ENCODE data around the gene GPR68. TPM values are rescaled to one million over a fixed set of nuclear protein-coding genes. Genes with fewer than 3 reads are reported as not detected.

The GPR68 gene
- total RNA-seq, 1 donor from 2014 or later, result 4.2 TPM

DNA sequence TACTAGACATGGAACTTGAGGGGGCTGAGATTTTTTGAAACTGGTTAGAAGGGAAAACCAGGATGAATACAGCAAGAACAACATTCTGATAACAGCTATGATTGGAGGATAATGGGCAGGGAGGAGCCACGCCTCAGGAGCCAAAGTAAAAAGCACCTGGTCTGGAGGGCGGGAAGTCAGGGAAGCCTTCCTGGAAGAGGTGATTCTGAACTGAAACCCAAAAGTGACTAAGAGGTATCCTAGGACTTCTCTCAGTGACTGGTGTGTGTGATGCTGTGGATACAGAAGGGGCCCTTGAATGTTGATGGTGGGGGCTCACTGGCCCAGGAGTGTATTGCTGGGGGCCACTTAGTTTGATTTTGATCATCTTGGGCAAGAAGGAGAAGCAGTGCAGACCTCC is 18.8 kb upstream of the GPR68 start:
- peak overlapping the region; percentile 46 to 47 for H3K4me3 ChIP-seq
- TF ChIP-seq POLR2AphosphoS5 (IDR thresholded peaks at IDR 0.05; ENCODE audit: insufficient read depth in 1 of 2, low read depth in 1 of 2) (no peak), POLR2A (IDR thresholded peaks at IDR 0.05) (no peak)
- TF ChIP-seq, protein P1, sequence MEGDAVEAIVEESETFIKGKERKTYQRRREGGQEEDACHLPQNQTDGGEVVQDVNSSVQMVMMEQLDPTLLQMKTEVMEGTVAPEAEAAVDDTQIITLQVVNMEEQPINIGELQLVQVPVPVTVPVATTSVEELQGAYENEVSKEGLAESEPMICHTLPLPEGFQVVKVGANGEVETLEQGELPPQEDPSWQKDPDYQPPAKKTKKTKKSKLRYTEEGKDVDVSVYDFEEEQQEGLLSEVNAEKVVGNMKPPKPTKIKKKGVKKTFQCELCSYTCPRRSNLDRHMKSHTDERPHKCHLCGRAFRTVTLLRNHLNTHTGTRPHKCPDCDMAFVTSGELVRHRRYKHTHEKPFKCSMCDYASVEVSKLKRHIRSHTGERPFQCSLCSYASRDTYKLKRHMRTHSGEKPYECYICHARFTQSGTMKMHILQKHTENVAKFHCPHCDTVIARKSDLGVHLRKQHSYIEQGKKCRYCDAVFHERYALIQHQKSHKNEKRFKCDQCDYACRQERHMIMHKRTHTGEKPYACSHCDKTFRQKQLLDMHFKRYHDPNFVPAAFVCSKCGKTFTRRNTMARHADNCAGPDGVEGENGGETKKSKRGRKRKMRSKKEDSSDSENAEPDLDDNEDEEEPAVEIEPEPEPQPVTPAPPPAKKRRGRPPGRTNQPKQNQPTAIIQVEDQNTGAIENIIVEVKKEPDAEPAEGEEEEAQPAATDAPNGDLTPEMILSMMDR (IDR thresholded peaks at IDR 0.05), result no peak
- intact Hi-C loops (cut with DNase I), result no loop called here
- H3K4me1 ChIP-seq, result peaks cover 25% of the 10 kb centered on the region
- no peaks in the 10 kb centered on the region for H3K36me3 ChIP-seq
- no peak for DNase-seq (ENCODE audit: extremely low spot score in 2 of 2)
- no peak overlapping the region for H3K27ac ChIP-seq
- H3K27me3 ChIP-seq, result no peaks in the 10 kb centered on the region
- no peaks in the 10 kb centered on the region for H3K9me3 ChIP-seq

DNA sequence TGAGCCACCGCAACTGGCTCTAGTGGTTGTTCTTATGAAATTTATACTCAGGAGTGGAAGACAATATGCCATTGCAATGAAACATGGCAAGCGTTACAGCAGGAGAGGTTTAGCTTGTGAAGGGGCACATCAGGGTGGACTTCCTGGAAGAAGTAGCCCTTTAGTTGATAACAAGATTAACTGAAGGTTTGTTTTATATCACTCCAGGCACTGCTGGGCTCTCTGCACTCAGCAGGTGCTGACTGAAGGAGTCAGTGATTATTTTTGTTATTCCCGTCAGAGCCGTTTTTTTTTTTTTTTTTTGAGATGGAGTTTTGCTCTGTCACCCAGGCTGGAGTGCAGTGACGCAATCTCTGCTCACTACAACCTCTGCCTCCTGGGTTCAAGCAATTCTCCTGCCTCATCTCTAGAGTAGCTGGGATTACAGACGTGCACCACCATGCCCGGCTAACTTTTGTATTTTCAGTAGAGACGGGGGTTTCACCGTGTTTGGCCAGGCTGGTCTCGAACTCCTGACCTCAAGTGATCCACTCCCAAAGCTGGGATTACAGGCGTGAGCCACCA is 17.6 kb upstream of the GPR68 start:
- no peaks in the 10 kb centered on the region for H3K9me3 ChIP-seq
- no peak overlapping the region for H3K27ac ChIP-seq
- intact Hi-C loops (cut with DNase I), result no loop called here
- H3K36me3 ChIP-seq, result no peaks in the 10 kb centered on the region
- H3K27me3 ChIP-seq, result no peaks in the 10 kb centered on the region
- H3K4me1 ChIP-seq, result peaks cover 35% of the 10 kb centered on the region
- TF ChIP-seq POLR2AphosphoS5 (IDR thresholded peaks at IDR 0.05; ENCODE audit: insufficient read depth in 1 of 2, low read depth in 1 of 2) (no peak), POLR2A (IDR thresholded peaks at IDR 0.05) (no peak)
- TF ChIP-seq, protein P1 (IDR thresholded peaks at IDR 0.05), result no peak
- no peak for DNase-seq (ENCODE audit: extremely low spot score in 2 of 2)
- no peak overlapping the region for H3K4me3 ChIP-seq

GRCh38 chr14:91261115-91261514 is 16.6 kb upstream of the GPR68 start:
- intact Hi-C loops (cut with DNase I), result no loop called here
- peaks cover 39% of the 10 kb centered on the region for H3K4me1 ChIP-seq
- no peak overlapping the region for H3K27ac ChIP-seq
- no peaks in the 10 kb centered on the region for H3K9me3 ChIP-seq
- H3K36me3 ChIP-seq, result no peaks in the 10 kb centered on the region
- DNase-seq (ENCODE audit: extremely low spot score in 2 of 2), result no peak
- H3K27me3 ChIP-seq, result no peaks in the 10 kb centered on the region
- TF ChIP-seq POLR2AphosphoS5 (IDR thresholded peaks at IDR 0.05; ENCODE audit: insufficient read depth in 1 of 2, low read depth in 1 of 2) (no peak), POLR2A (IDR thresholded peaks at IDR 0.05) (no peak)
- TF ChIP-seq, protein P1 (IDR thresholded peaks at IDR 0.05), result no peak
- no peak overlapping the region for H3K4me3 ChIP-seq

DNA sequence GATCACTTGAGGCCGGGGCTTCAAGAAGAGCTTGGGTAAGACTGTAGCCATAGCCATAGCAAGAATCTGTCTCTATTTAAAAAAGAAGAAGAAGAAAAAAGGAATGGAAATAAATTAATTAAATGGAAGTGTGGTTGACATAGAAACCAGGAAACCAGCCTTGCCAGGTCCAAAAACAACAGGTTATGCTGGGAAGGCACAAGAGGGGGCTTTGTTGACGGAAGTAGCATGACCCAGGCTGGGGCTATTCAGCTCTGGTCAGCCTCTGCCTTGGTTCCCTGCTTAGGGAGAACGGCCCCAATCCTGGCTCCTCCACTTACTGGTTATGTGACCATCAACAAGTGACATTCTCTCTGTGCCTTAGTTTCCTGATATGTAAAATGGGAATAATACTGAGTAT is 14.4 kb upstream of the GPR68 start:
- Histone ChIP-seq H3K27ac (no peak overlapping the region), H3K4me1 (peaks cover 23% of the 10 kb centered on the region), H3K4me3 (no peak overlapping the region), H3K27me3 (no peaks in the 10 kb centered on the region), H3K36me3 (no peaks in the 10 kb centered on the region), H3K9me3 (no peaks in the 10 kb centered on the region)
- TF ChIP-seq, protein P1 (IDR thresholded peaks at IDR 0.05), result no peak
- no peak for TF ChIP-seq POLR2A (IDR thresholded peaks at IDR 0.05)
- TF ChIP-seq POLR2AphosphoS5 (IDR thresholded peaks at IDR 0.05; ENCODE audit: insufficient read depth in 1 of 2, low read depth in 1 of 2), result no peak
- intact Hi-C loops (cut with DNase I), result no loop called here
- DNase-seq (ENCODE audit: extremely low spot score in 2 of 2), result no peak

DNA sequence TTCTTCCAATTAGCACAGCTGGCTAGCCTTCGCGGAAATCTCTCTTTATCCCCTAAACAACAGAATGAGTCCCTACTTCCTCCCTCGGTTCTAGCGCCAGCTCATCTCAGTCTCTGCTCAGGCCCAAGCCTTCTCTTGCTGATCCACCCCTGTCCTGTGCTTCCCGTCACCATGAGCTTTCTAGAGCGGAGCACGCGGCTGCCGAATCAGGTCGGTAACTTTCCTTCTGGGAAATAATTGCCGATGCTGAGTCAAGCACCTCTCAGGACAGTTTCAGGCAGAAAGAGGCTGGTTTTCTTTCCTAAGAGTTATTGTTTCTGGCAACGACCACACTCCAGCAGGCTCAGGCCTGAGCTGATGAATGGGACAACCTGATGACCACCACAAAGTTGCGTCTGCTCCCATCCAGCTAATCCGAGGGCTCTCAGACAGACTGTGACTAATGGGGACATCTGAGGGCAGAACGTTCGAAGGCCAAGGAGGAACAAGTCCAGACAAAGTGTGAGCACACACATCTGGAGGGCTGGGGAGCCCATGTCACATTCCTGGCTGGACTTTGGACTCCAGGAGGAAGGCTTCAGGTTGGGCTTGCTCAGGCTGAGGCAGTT is 13.6 kb upstream of the GPR68 start:
- DNase-seq (ENCODE audit: extremely low spot score in 2 of 2), result peak in 1 of 2 donors; percentile 95
- no peak for TF ChIP-seq POLR2A (IDR thresholded peaks at IDR 0.05)
- TF ChIP-seq POLR2AphosphoS5 (IDR thresholded peaks at IDR 0.05; ENCODE audit: insufficient read depth in 1 of 2, low read depth in 1 of 2), result peak; percentile 33 to 75
- H3K4me1 ChIP-seq, result peaks cover 22% of the 10 kb centered on the region

More for the DNA sequence above, 13.6 kb upstream of the GPR68 start:
- Histone ChIP-seq H3K36me3 (no peaks in the 10 kb centered on the region), H3K27me3 (no peaks in the 10 kb centered on the region), H3K9me3 (no peaks in the 10 kb centered on the region), H3K27ac (no peak overlapping the region), H3K4me3 (no peak overlapping the region)
- intact Hi-C loops (cut with DNase I), result no loop called here

All from vagina (tissue), 2 donors.